Prostate gland (tissue), 2 donors: Measurements from ENCODE around the gene TSHZ3.

Source experiments
- POLR2A ChIP-seq: fragments of 450-650 bp; IDR thresholded peaks from one replicate; pipeline ENCODE4 v1.6.1; 2016; ENCODE audit warnings: antibody characterized with exemption, mild to moderate bottlenecking
- TF ChIP-seq, protein P1 (sequence below), 4 experiments: fragments of 200-600 bp in 2 of 4; fragments of 450-650 bp in 2 of 4; sonication (generic) in 2 of 4; IDR thresholded peaks; 1 replicate in 3 of 4; 2 replicates in 1 of 4; pipeline ENCODE4 v1.5.1; 2016 to 2019; ENCODE audit warnings: antibody characterized with exemption in 4 of 4, mild to moderate bottlenecking in 2 of 4, moderate library complexity in 2 of 4

DNA sequence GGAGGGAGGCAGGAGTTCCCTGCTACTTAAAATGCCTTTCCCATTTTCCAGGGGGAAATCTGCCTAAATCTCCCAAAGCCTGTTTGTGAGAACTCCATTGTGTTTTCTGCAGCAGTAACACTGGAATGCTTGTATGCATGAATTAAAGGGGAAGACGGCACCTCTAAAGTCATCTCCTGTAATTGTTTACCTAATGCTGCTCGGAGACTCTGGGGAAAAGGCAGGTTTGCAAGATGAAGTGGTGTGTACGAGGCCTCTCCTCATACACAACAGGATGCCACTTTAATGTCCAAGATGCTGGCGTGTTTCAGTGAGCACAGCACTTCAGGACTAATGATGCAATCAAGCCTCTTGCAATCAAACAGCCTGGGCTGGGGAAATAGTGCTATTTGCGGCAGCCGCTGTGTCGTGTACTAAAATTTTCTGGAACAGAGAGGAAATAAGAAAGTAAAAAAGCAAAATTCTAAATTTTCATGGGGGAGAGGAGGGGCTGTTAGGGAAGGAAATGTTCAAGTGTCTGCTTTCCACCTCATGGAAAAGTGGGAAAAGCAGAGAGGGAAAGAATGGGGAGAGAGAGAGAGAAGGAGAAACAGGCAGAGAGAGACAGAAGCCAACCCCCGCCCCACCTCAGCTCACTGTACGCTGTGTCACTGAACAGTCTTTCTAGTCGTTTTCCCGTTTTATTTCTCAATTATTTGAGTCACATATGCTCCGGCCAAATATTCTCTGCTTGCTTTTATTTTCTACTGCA, 32.9 kb downstream of the TSHZ3 start:
- TF ChIP-seq POLR2A, result no peak
- TF ChIP-seq, protein P1, sequence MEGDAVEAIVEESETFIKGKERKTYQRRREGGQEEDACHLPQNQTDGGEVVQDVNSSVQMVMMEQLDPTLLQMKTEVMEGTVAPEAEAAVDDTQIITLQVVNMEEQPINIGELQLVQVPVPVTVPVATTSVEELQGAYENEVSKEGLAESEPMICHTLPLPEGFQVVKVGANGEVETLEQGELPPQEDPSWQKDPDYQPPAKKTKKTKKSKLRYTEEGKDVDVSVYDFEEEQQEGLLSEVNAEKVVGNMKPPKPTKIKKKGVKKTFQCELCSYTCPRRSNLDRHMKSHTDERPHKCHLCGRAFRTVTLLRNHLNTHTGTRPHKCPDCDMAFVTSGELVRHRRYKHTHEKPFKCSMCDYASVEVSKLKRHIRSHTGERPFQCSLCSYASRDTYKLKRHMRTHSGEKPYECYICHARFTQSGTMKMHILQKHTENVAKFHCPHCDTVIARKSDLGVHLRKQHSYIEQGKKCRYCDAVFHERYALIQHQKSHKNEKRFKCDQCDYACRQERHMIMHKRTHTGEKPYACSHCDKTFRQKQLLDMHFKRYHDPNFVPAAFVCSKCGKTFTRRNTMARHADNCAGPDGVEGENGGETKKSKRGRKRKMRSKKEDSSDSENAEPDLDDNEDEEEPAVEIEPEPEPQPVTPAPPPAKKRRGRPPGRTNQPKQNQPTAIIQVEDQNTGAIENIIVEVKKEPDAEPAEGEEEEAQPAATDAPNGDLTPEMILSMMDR (IDR thresholded peaks at IDR 0.05), result no peak
